Esophagus mucosa (tissue), 1 donor: ENCODE data around the gene SLC16A3. TPM values are rescaled to one million over a fixed set of nuclear protein-coding genes. Genes with fewer than 3 reads are reported as not detected.
"Not testable (repeated sequence)": the region's sequence is repeated elsewhere in the genome, so short reads cannot be mapped to it uniquely, and the experiment has no call there.

ENCODE experiments used
- ATAC-seq: fragments of 200-7000 bp; cut with Tn5 transposase; one replicate; pipeline ENCODE4 v1.9.1; 2020
- total RNA-seq: library from RNA; stranded (reverse); gene quantifications from one replicate; pipeline ENCODE4 v1.2.4, GENCODE V29; 2023
- donor health status: DM: yes; HTN: yes; CAD: no.

The SLC16A3 gene
- 50.0 TPM for total RNA-seq

- peak; percentile 32 for ATAC-seq
Measured at GRCh38 chr17:82228842-82229697, at the start of gene SLC16A3. TSS of gene SLC16A3 (plus strand) at chr17:82229042. CDS start at chr17:82236009, 6,967 bp downstream.

GRCh38 chr17:82179412-82179811 lies 49.4 kb upstream of the SLC16A3 start:
- ATAC-seq, result no peak

- no peak for ATAC-seq
Measured at GRCh38 chr17:82179946-82180475, 48.8 kb upstream of the SLC16A3 start.

- peak; percentile 31 for ATAC-seq
Measured at GRCh38 chr17:82180776-82181528, 47.9 kb upstream of the SLC16A3 start.

- no peak for ATAC-seq
Measured at GRCh38 chr17:82184761-82185160, 44.1 kb upstream of the SLC16A3 start.

GRCh38 chr17:82186221-82186620 lies 42.6 kb upstream of the SLC16A3 start:
- no peak for ATAC-seq

- ATAC-seq, result no peak
Measured at GRCh38 chr17:82187500-82187899, 41.3 kb upstream of the SLC16A3 start.

- ATAC-seq, result no peak
Measured at GRCh38 chr17:82188001-82188961, 40.6 kb upstream of the SLC16A3 start.

- ATAC-seq, result not testable (repeated sequence)
Measured at GRCh38 chr17:82193050-82193449, 35.8 kb upstream of the SLC16A3 start.

- peak; percentile 48 for ATAC-seq
Measured at GRCh38 chr17:82193520-82194220, 35.2 kb upstream of the SLC16A3 start.

- no peak for ATAC-seq
Measured at GRCh38 chr17:82194765-82195164, 34.1 kb upstream of the SLC16A3 start.

GRCh38 chr17:82195675-82196672 lies 32.9 kb upstream of the SLC16A3 start:
- ATAC-seq, result no peak

- ATAC-seq, result no peak
Measured at GRCh38 chr17:82198092-82198491, 30.8 kb upstream of the SLC16A3 start.

- no peak for ATAC-seq
Measured at GRCh38 chr17:82199496-82199895, 29.3 kb upstream of the SLC16A3 start.

GRCh38 chr17:82200135-82200534 lies 28.7 kb upstream of the SLC16A3 start:
- no peak for ATAC-seq

- ATAC-seq, result no peak
Measured at GRCh38 chr17:82200743-82201497, 27.9 kb upstream of the SLC16A3 start.

- no peak for ATAC-seq
Measured at GRCh38 chr17:82201498-82201910, 27.3 kb upstream of the SLC16A3 start.

- ATAC-seq, result no peak
Measured at GRCh38 chr17:82202981-82203380, 25.9 kb upstream of the SLC16A3 start.

GRCh38 chr17:82203920-82204319 lies 24.9 kb upstream of the SLC16A3 start:
- no peak for ATAC-seq
